COLO829 (cell line): ENCODE data around the gene ADAM33.
A peak's percentile ranks its signal among the peaks of the same experiment; 100 is the strongest.

ENCODE experiments used
- DNase-seq: peaks from one replicate; pipeline ENCODE4 v3.0.0; 2012; ENCODE audit warnings: low spot score

ADAM33 gene

GRCh38 chr20:3681931-3682781 is at the start of gene ADAM33:
Gene ADAM33 (minus strand): TSS chr20:3682010. CDS start chr20:3682004, 6 bp downstream.
- DNase-seq = no peak

- DNase-seq = no peak
These were observed 49.2 kb upstream of the ADAM33 start for GRCh38 chr20:3730803-3731672.

- DNase-seq = no peak
These were observed 48.2 kb upstream of the ADAM33 start for GRCh38 chr20:3729811-3730540.

- no peak for DNase-seq
These were observed 47.6 kb upstream of the ADAM33 start for GRCh38 chr20:3729378-3729777.

GRCh38 chr20:3728876-3729275 is 47.1 kb upstream of the ADAM33 start:
- no peak for DNase-seq

GRCh38 chr20:3728354-3728753 is 46.5 kb upstream of the ADAM33 start:
- no peak for DNase-seq

- no peak for DNase-seq
These were observed 45.7 kb upstream of the ADAM33 start for GRCh38 chr20:3727401-3728021.

GRCh38 chr20:3724356-3724755 is 42.5 kb upstream of the ADAM33 start:
- no peak for DNase-seq

- DNase-seq = no peak
These were observed 41.5 kb upstream of the ADAM33 start for GRCh38 chr20:3723284-3723683.

- no peak for DNase-seq
These were observed 40.1 kb upstream of the ADAM33 start for GRCh38 chr20:3721912-3722311.

GRCh38 chr20:3720626-3721025 is 38.8 kb upstream of the ADAM33 start:
- DNase-seq = no peak

- no peak for DNase-seq
These were observed 38.3 kb upstream of the ADAM33 start for GRCh38 chr20:3720068-3720467.

GRCh38 chr20:3719046-3719445 is 37.2 kb upstream of the ADAM33 start:
- no peak for DNase-seq

GRCh38 chr20:3716195-3716834 is 34.5 kb upstream of the ADAM33 start:
- peak; percentile 30 for DNase-seq

GRCh38 chr20:3714092-3714491 is 32.3 kb upstream of the ADAM33 start:
- DNase-seq = no peak

GRCh38 chr20:3712279-3712873 is 30.6 kb upstream of the ADAM33 start, which contains the start of gene SIGLEC1:
Gene SIGLEC1 (minus strand): TSS chr20:3712600. CDS start chr20:3707128, 5,472 bp downstream.
- no peak for DNase-seq

GRCh38 chr20:3711484-3711941 is 29.7 kb upstream of the ADAM33 start:
- no peak for DNase-seq

GRCh38 chr20:3710703-3711483 is 29.1 kb upstream of the ADAM33 start:
- peak; percentile 85 for DNase-seq

- DNase-seq = no peak
These were observed 28.2 kb upstream of the ADAM33 start for GRCh38 chr20:3710011-3710466.

GRCh38 chr20:3707508-3707899 is 25.7 kb upstream of the ADAM33 start:
- DNase-seq = no peak
